ENCODE results near the gene PDE4D. TPM values are rescaled to one million over a fixed set of nuclear protein-coding genes. Genes with fewer than 3 reads are reported as not detected.

PDE4D gene
- total RNA-seq, 1 donor from 2014 or later, result 28.2 TPM

DNA sequence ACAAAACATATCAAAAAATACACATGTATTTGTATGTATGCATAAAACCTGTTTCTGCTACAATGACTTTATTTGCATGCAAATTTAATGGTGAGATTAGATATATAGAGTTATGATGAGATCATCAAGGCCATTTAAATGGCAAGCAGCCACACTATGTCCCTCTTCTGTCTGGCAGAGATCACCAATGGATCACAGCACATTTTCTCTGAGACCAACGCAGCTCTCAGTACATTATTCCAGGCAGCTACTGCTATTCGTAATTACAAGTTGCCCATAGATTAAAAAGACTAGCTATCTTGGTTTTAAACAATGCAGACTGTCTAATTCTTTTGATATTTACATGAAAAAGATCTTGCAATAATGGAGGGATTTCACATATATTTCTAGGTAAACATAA is 629.5 kb downstream of the PDE4D start:
- DNase-seq, result no peak
- ChIA-PET CTCF (no interaction called here), POLR2A (no interaction called here)
- intact Hi-C loops (cut with micrococcal nuclease), result no loop called here
- TF ChIP-seq, protein P1, sequence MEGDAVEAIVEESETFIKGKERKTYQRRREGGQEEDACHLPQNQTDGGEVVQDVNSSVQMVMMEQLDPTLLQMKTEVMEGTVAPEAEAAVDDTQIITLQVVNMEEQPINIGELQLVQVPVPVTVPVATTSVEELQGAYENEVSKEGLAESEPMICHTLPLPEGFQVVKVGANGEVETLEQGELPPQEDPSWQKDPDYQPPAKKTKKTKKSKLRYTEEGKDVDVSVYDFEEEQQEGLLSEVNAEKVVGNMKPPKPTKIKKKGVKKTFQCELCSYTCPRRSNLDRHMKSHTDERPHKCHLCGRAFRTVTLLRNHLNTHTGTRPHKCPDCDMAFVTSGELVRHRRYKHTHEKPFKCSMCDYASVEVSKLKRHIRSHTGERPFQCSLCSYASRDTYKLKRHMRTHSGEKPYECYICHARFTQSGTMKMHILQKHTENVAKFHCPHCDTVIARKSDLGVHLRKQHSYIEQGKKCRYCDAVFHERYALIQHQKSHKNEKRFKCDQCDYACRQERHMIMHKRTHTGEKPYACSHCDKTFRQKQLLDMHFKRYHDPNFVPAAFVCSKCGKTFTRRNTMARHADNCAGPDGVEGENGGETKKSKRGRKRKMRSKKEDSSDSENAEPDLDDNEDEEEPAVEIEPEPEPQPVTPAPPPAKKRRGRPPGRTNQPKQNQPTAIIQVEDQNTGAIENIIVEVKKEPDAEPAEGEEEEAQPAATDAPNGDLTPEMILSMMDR (IDR thresholded peaks at IDR 0.05), result no peak
- no peak for ATAC-seq (ENCODE audit: low read depth)
- Mint-ChIP-seq H3K4me1 (no peaks in the 10 kb centered on the region), H3K4me3 (no peak overlapping the region), H3K27ac (no peak overlapping the region), H3K36me3 (ENCODE audit: low read depth) (no peaks in the 10 kb centered on the region), H3K27me3 (no peaks in the 10 kb centered on the region), H3K9me3 (no peaks in the 10 kb centered on the region)

DNA sequence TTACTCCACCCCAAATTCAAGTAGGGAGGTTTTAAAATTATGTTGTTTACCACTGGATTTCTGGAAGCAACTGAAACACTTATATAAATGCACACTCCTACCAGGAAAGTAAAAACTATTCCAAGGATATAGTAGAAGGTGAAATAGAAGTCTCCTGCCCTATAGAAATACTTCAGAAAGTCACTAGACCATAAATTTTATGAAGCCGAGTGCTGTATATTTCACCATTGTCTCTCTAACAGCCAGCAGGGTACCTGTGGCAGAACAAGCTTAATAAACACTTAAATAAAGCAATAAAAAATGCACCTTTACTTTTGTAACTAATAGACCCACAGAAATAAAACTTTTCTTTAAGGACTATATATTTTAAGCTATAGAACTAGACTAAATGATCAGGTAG is 631.6 kb downstream of the PDE4D start:
- H3K4me1 Mint-ChIP-seq, result peaks cover 2% of the 10 kb centered on the region
- H3K4me3 Mint-ChIP-seq, result no peak overlapping the region
- TF ChIP-seq, protein P1 (IDR thresholded peaks at IDR 0.05), result no peak
- ATAC-seq (ENCODE audit: low read depth) (no peak), DNase-seq (no peak)
- H3K27me3 Mint-ChIP-seq, result no peaks in the 10 kb centered on the region
- no peaks in the 10 kb centered on the region for H3K36me3 Mint-ChIP-seq (ENCODE audit: low read depth)
- POLR2A ChIA-PET, result no interaction called here
- H3K9me3 Mint-ChIP-seq, result no peaks in the 10 kb centered on the region
- no peak overlapping the region for H3K27ac Mint-ChIP-seq
- CTCF ChIA-PET, result no interaction called here
- intact Hi-C loops (cut with micrococcal nuclease), result loop anchor here (2.0 kb wide), 1 partner anchor 15 kb away; no protein-coding TSS in a partner anchor

- no peak overlapping the region for H3K4me3 Mint-ChIP-seq
- CTCF ChIA-PET, result no interaction called here
- DNase-seq, result no peak
These were observed 632.6 kb downstream of the PDE4D start for GRCh38 chr5:59260973-59261372.

GRCh38 chr5:59260200-59260599 is 633.3 kb downstream of the PDE4D start:
- H3K4me3 Mint-ChIP-seq, result no peak overlapping the region
- DNase-seq (no peak), ATAC-seq (ENCODE audit: low read depth) (no peak)
- intact Hi-C loops (cut with micrococcal nuclease), result no loop called here
- ChIA-PET CTCF (no interaction called here), POLR2A (no interaction called here)
- H3K27me3 Mint-ChIP-seq, result no peaks in the 10 kb centered on the region
- H3K9me3 Mint-ChIP-seq, result no peaks in the 10 kb centered on the region
- peaks cover 2% of the 10 kb centered on the region for H3K4me1 Mint-ChIP-seq
- no peak overlapping the region for H3K27ac Mint-ChIP-seq
- no peaks in the 10 kb centered on the region for H3K36me3 Mint-ChIP-seq (ENCODE audit: low read depth)
- TF ChIP-seq, protein P1 (IDR thresholded peaks at IDR 0.05), result no peak

More at GRCh38 chr5:59260973-59261372, 632.6 kb downstream of the PDE4D start:
- Mint-ChIP-seq H3K9me3 (no peaks in the 10 kb centered on the region), H3K27me3 (no peaks in the 10 kb centered on the region), H3K4me1 (peaks cover 2% of the 10 kb centered on the region), H3K36me3 (ENCODE audit: low read depth) (no peaks in the 10 kb centered on the region), H3K27ac (no peak overlapping the region)
- TF ChIP-seq, protein P1 (IDR thresholded peaks at IDR 0.05), result no peak
- intact Hi-C loops (cut with micrococcal nuclease), result no loop called here
- ATAC-seq (ENCODE audit: low read depth), result no peak
- POLR2A ChIA-PET, result no interaction called here

DNA sequence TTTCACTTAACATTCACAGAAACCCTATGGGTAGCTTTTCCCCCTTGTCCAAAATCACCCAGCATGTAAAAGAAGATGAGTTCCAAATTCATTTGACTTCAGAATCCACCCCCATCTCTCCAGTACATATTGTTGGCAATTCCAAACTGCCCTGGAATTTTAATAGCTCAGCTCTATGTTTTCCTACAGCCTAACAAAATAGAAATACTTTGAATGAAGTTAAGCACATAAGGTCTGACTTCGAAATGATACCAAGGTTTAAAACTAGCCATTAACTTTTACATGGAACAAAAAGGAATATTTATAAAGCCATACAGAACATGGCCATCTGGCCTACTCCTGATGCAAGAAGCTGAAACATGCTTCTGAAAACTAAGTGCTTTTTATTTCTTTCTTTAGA is 634.3 kb downstream of the PDE4D start:
- Mint-ChIP-seq H3K4me3 (no peak overlapping the region), H3K27me3 (no peaks in the 10 kb centered on the region), H3K4me1 (peaks cover 2% of the 10 kb centered on the region), H3K9me3 (no peaks in the 10 kb centered on the region), H3K27ac (no peak overlapping the region), H3K36me3 (ENCODE audit: low read depth) (no peaks in the 10 kb centered on the region)
- DNase-seq (no peak), ATAC-seq (ENCODE audit: low read depth) (no peak)
- intact Hi-C loops (cut with micrococcal nuclease), result no loop called here
- ChIA-PET CTCF (no interaction called here), POLR2A (no interaction called here)
- TF ChIP-seq, protein P1 (IDR thresholded peaks at IDR 0.05), result no peak
